Measurements from ENCODE around the gene ZC3H6. TPM values are rescaled to one million over a fixed set of nuclear protein-coding genes. Genes with fewer than 3 reads are reported as not detected.
A peak's percentile ranks its signal among the peaks of the same experiment; 100 is the strongest.

The ZC3H6 gene
- total RNA-seq, 1 donor from 2014 or later, result 7.3 TPM

GRCh38 chr2:112260295-112260625 is 15.1 kb upstream of the ZC3H6 start:
- H3K27ac Mint-ChIP-seq, result no peak overlapping the region
- H3K4me3 Mint-ChIP-seq (ENCODE audit: low read depth), result no peak overlapping the region
- DNase-seq (ENCODE audit: low spot score, unreplicated experiment), result no peak
- H3K27me3 Mint-ChIP-seq, result no peaks in the 10 kb centered on the region
- peaks cover 10% of the 10 kb centered on the region for H3K9me3 Mint-ChIP-seq (ENCODE audit: low read depth)
- H3K36me3 Mint-ChIP-seq (ENCODE audit: insufficient read depth), result no peaks in the 10 kb centered on the region
- H3K4me1 Mint-ChIP-seq (ENCODE audit: low read depth), result peaks cover 1% of the 10 kb centered on the region
- no peak for TF ChIP-seq CTCF (IDR thresholded peaks at IDR 0.05; ENCODE audit: unreplicated experiment)

- peaks cover 10% of the 10 kb centered on the region for H3K9me3 Mint-ChIP-seq (ENCODE audit: low read depth)
- no peak for DNase-seq (ENCODE audit: low spot score, unreplicated experiment)
- H3K4me3 Mint-ChIP-seq (ENCODE audit: low read depth), result no peak overlapping the region
- no peak overlapping the region for H3K27ac Mint-ChIP-seq
- H3K36me3 Mint-ChIP-seq (ENCODE audit: insufficient read depth), result no peaks in the 10 kb centered on the region
- H3K27me3 Mint-ChIP-seq, result no peaks in the 10 kb centered on the region
- H3K4me1 Mint-ChIP-seq (ENCODE audit: low read depth), result peaks cover 1% of the 10 kb centered on the region
- TF ChIP-seq CTCF (IDR thresholded peaks at IDR 0.05; ENCODE audit: unreplicated experiment), result no peak
Measured at GRCh38 chr2:112262876-112263275, 12.5 kb upstream of the ZC3H6 start.

GRCh38 chr2:112268547-112268946 is 6.8 kb upstream of the ZC3H6 start:
- Mint-ChIP-seq H3K27me3 (no peaks in the 10 kb centered on the region), H3K9me3 (ENCODE audit: low read depth) (peaks cover 9% of the 10 kb centered on the region), H3K27ac (no peak overlapping the region), H3K4me1 (ENCODE audit: low read depth) (no peaks in the 10 kb centered on the region), H3K36me3 (ENCODE audit: insufficient read depth) (peaks cover 1% of the 10 kb centered on the region), H3K4me3 (ENCODE audit: low read depth) (no peak overlapping the region)
- DNase-seq (ENCODE audit: low spot score, unreplicated experiment), result no peak
- TF ChIP-seq CTCF (IDR thresholded peaks at IDR 0.05; ENCODE audit: unreplicated experiment), result no peak

GRCh38 chr2:112272669-112273068 is 2.7 kb upstream of the ZC3H6 start:
- H3K27me3 Mint-ChIP-seq, result no peaks in the 10 kb centered on the region
- H3K27ac Mint-ChIP-seq, result no peak overlapping the region
- no peak overlapping the region for H3K4me3 Mint-ChIP-seq (ENCODE audit: low read depth)
- H3K4me1 Mint-ChIP-seq (ENCODE audit: low read depth), result peaks cover 3% of the 10 kb centered on the region
- TF ChIP-seq CTCF (IDR thresholded peaks at IDR 0.05; ENCODE audit: unreplicated experiment), result no peak
- H3K9me3 Mint-ChIP-seq (ENCODE audit: low read depth), result peaks cover 6% of the 10 kb centered on the region
- no peak for DNase-seq (ENCODE audit: low spot score, unreplicated experiment)
- H3K36me3 Mint-ChIP-seq (ENCODE audit: insufficient read depth), result peaks cover 1% of the 10 kb centered on the region

GRCh38 chr2:112273349-112273748 is 2.0 kb upstream of the ZC3H6 start:
- peak overlapping the region; percentile 55 for H3K4me3 Mint-ChIP-seq (ENCODE audit: low read depth)
- TF ChIP-seq CTCF (IDR thresholded peaks at IDR 0.05; ENCODE audit: unreplicated experiment), result no peak
- no peak for DNase-seq (ENCODE audit: low spot score, unreplicated experiment)
- H3K27me3 Mint-ChIP-seq, result no peaks in the 10 kb centered on the region
- H3K9me3 Mint-ChIP-seq (ENCODE audit: low read depth), result peaks cover 3% of the 10 kb centered on the region
- H3K27ac Mint-ChIP-seq, result peak overlapping the region; percentile 64
- peaks cover 3% of the 10 kb centered on the region for H3K4me1 Mint-ChIP-seq (ENCODE audit: low read depth)
- no peaks in the 10 kb centered on the region for H3K36me3 Mint-ChIP-seq (ENCODE audit: insufficient read depth)

Measured in progenitor cell of endocrine pancreas (in vitro differentiated cells).